Stimulated activated CD8-positive, alpha-beta memory T cell treated with anti-CD3 and anti-CD28 coated beads, Interleukin-15, amount 100 ng/mL, for 1 hour (primary cell): Measurements from ENCODE around the gene GBP7.

Experiments
- DNase-seq: peaks from one replicate; pipeline ENCODE4 v3.0.0-alpha.2; 2020; ENCODE audit warnings: low read depth

GBP7 gene

DNA sequence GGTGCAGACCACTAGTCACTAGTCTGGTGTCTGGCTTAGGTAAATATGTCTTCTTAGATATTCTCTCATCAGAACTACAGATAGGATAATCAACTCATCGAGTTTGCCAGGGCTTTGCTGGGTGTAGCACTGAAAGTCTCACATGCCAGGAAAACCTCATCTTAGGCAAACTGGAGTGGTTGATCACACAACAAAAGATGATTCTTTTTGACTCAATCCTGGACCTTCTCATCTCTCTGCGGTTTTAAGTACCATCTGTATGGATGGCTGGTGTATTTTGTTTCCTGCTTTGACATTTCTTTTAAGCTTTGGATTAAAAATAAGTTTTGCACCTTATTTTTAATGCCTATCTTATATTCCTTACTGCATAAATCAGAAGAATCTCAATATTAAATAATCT is 61.1 kb downstream of the GBP7 start:
- DNase-seq, result no peak

- DNase-seq, result no peak
Observed at GRCh38 chr1:89112871-89113613, 62.8 kb downstream of the GBP7 start.

DNA sequence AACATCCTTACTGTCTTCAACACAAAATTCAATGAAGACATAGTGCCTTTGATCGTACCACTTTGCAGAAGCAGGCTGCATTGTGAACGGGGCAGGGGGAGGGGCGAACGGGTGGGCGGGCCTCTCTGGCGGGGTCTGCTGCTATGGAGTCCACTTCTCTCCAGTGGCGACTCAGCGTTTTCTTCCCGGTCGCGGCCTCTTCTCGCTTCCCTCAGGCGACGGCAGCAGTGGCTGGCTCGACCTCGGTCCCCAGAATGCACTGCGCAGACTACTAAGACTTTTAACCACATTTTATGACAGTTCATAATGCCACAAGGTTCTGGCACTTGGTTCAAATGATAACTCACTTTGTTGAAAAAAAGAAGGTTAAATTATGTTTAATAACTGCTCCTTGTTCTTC is 71.1 kb downstream of the GBP7 start:
- DNase-seq, result no peak

DNA sequence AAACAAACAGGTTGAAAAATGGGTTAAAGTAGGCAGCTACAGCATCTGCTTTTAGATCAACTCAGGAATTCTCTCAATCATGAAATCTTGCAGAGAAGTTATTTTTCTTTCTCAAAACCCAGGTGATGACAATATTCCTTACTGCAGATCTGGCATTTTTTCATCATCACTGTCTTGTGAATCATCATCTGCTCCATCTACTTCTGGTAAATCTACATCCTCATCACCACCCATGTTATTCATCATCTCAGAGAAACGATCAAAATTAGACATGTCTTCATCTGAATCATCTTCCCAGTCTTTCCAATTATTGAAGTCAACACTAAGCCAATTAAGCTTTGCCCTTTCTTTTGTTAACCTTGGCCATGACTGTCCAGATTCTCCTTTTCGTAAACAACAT is 71.7 kb downstream of the GBP7 start:
- DNase-seq, result no peak

DNA sequence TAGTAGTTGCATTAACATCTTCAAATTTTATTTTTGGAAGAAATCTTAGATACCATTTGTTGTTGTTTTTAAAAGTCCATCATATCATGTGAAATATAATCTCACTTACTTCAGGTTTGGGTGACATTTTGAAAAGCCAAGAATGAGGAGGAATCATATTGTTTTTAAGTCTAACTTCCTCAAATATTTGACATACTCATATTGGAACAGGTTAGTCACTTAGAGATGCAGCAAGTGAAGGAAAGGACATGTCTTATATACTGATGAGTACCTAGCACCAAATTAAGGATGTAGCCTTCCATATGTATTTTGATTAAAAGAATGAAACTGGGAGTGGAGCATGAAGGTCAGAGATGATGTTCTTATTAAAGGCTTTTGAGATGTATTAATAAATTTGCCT is 73.8 kb downstream of the GBP7 start:
- no peak for DNase-seq

DNA sequence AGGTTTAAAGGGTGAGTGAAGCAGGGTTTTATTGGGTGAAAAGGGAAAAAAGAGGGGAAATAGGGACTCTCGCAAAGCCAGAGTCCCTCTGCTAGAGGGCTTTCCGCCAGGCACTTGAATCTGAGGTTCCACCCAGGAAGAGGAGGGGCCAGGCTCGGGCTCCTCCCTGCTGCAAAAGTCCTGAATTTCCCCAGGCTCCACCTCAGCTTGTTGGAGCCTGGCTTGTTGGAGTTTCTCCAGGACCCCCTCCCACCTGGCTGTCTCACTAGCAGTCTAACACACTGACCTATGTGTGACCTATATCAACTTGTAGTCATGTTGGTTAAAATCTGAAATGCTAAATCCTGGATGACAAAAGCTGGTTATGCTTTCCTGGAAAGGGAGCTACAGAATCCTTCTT is 75.4 kb downstream of the GBP7 start:
- DNase-seq, result no peak

DNA sequence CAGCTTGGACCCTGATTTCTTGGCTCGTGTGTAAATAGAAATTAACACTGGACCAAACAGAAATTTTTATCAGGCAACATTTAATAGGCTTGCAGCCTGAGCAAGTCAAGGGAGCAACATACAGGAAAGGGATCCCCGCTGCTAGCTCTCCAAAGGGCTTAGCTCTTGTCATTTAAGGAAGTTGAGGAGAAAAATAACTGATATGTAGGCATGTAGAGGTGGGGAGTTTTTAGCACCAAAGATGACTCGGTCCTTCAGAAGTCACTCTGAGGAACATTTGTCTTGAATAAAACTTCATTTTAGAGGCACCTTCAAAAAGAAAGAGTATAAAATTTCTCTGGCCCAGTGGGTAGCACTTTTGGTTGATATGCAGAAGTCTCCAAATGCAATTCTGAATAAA is 76.9 kb downstream of the GBP7 start:
- DNase-seq, result no peak

DNA sequence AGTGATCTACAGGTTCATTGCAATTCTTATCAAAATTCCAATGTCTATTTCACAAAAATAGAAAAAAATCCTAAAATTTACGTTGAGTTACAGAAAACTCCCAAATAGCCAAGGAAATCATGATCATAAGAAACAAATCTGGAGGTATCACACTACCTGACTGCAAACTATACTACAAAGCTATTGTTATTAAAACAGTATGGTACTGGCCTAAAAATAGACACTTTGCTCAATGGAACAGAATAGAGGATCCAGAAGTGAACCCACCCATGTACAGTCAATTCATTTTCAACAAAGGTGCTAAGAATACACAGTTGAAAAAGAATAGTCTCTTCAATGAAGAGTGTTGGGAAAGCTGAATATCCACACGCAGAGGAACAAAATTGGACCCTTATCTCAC is 80.1 kb downstream of the GBP7 start:
- no peak for DNase-seq

GRCh38 chr1:89089962-89090361 is 85.8 kb downstream of the GBP7 start:
- DNase-seq, result no peak

GRCh38 chr1:89088572-89088971 is 87.2 kb downstream of the GBP7 start:
- no peak for DNase-seq

GRCh38 chr1:89087241-89087640 is 88.6 kb downstream of the GBP7 start:
- no peak for DNase-seq

- DNase-seq, result no peak
Observed at GRCh38 chr1:89085781-89086180, 90.0 kb downstream of the GBP7 start.
